Neural cell (in vitro differentiated cells): ENCODE measurements around the gene PPP1R12A.

Experiments
- CTCF ChIP-seq: fragments of 450-650 bp; IDR thresholded peaks from 2 replicates; pipeline ENCODE4 v1.5.1; 2014; ENCODE audit warnings: antibody characterized with exemption, mild to moderate bottlenecking, moderate library complexity; ENCODE audit not compliant: poor library complexity, severe bottlenecking
- EZH2 ChIP-seq: fragments of 200-600, 300-800 bp; shearing (Covaris generic), sonication (generic); IDR thresholded peaks from 2 replicates; pipeline ENCODE4 v1.6.1; 2014; ENCODE audit warnings: antibody characterized with exemption, low read length, borderline replicate concordance, mild to moderate bottlenecking; ENCODE audit not compliant: insufficient read depth, poor library complexity, severe bottlenecking
- POLR2AphosphoS5 ChIP-seq: IDR thresholded peaks from 2 replicates; pipeline ENCODE4 v1.6.1; 2012

DNA sequence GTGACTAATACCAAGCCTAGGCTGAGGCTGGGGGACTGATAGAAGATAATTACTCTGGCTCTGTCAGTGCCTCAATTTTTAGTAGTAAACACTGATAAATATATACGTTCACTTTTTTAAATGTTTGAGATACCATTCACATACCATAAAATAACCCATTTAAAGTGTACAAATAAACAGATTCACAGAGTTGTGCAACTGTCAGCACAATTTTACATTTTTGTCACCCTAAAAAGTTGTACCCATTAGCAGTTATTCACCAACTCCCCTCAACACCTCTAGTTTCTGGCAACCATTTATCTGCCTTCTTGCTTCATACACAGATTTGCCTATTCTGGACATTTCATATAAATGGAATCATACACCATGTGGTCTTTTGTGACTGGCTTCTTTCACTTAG is 15.1 kb downstream of the PPP1R12A start:
- TF ChIP-seq CTCF, result no peak
- no peak for TF ChIP-seq EZH2
- TF ChIP-seq POLR2AphosphoS5, result no peak
